HepG2 (cell line): Measurements from ENCODE around the gene URM1. TPM values are rescaled to one million over a fixed set of nuclear protein-coding genes. Genes with fewer than 3 reads are reported as not detected.

ENCODE experiments used
- CHD2 ChIP-seq: IDR thresholded peaks from 2 replicates; pipeline ENCODE4 v1.6.1; 2011; ENCODE audit warnings: low read depth, low read length, improper control_type of control experiment
- DNMT1 ChIP-seq: sonication (generic); formaldehyde crosslinking; IDR thresholded peaks from 2 replicates; pipeline ENCODE4 v1.5.1; 2020; ENCODE audit warnings: mild to moderate bottlenecking, missing genetic modification reagents
- HNRNPLL ChIP-seq: fragments of 200-400 bp; formaldehyde crosslinking; IDR thresholded peaks from 2 replicates; pipeline ENCODE4 v1.6.1; 2017; ENCODE audit warnings: mild to moderate bottlenecking, low read depth, low read length; ENCODE audit not compliant: poor library complexity, severe bottlenecking
- MATR3 ChIP-seq: sonication (generic); formaldehyde crosslinking; IDR thresholded peaks from 2 replicates; pipeline ENCODE4 v1.4.0; 2020; ENCODE audit warnings: missing genetic modification reagents
- MEIS2 ChIP-seq: sonication (generic); formaldehyde crosslinking; IDR thresholded peaks from 2 replicates; pipeline ENCODE4 v1.9.0; 2021; ENCODE audit warnings: mild to moderate bottlenecking, missing genetic modification reagents
- PHB2 ChIP-seq: fragments of 450-650 bp; IDR thresholded peaks from 2 replicates; pipeline ENCODE4 v1.6.1; 2018; ENCODE audit not compliant: partially characterized antibody
- RBFOX2 ChIP-seq: fragments of 200-400 bp; formaldehyde crosslinking; IDR thresholded peaks from 2 replicates; pipeline ENCODE4 v1.6.1; 2017; ENCODE audit warnings: low read depth, mild to moderate bottlenecking, low read length
- RNF2 ChIP-seq: fragments of 450-650 bp; conservative IDR thresholded peaks from 2 replicates; pipeline ENCODE4 v1.6.1; 2016; ENCODE audit warnings: low read depth
- SAFB2 ChIP-seq: sonication (generic); formaldehyde crosslinking; IDR thresholded peaks from 2 replicates; pipeline ENCODE4 v1.5.1; 2020; ENCODE audit warnings: missing genetic modification reagents, low read depth, mild to moderate bottlenecking, borderline replicate concordance
- SPEN ChIP-seq: sonication (generic); formaldehyde crosslinking; IDR thresholded peaks from 2 replicates; pipeline ENCODE4 v1.5.1; 2020; ENCODE audit warnings: low read depth, mild to moderate bottlenecking, missing genetic modification reagents
- STAT5B ChIP-seq: sonication (generic); formaldehyde crosslinking; IDR thresholded peaks from 2 replicates; pipeline ENCODE4 v1.4.0; 2020; ENCODE audit warnings: missing genetic modification reagents
- THYN1 ChIP-seq: sonication (generic); formaldehyde crosslinking; IDR thresholded peaks from 2 replicates; pipeline ENCODE4 v1.8.1; 2023; ENCODE audit warnings: low read depth, mild to moderate bottlenecking, moderate library complexity, missing genetic modification reagents, borderline replicate concordance
- ZBTB42 ChIP-seq: sonication (generic); formaldehyde crosslinking; IDR thresholded peaks from 2 replicates; pipeline ENCODE4 v1.5.0; 2020; ENCODE audit warnings: mild to moderate bottlenecking, missing genetic modification reagents
- ZNF180 ChIP-seq: sonication (generic); formaldehyde crosslinking; IDR thresholded peaks from 2 replicates; pipeline ENCODE4 v1.4.0; 2020; ENCODE audit warnings: low read depth, missing genetic modification reagents, borderline replicate concordance
- ZNF501 ChIP-seq: sonication (generic); formaldehyde crosslinking; IDR thresholded peaks from 2 replicates; pipeline ENCODE4 v1.5.1; 2020; ENCODE audit warnings: mild to moderate bottlenecking, moderate library complexity, missing genetic modification reagents
- ZNF549 ChIP-seq: sonication (generic); formaldehyde crosslinking; IDR thresholded peaks from 2 replicates; pipeline ENCODE4 v1.5.0; 2020; ENCODE audit warnings: missing genetic modification reagents
- ZNF816 ChIP-seq: sonication (generic); formaldehyde crosslinking; IDR thresholded peaks from 2 replicates; pipeline ENCODE4 v1.8.0; 2022; ENCODE audit warnings: missing genetic modification reagents, mild to moderate bottlenecking, borderline replicate concordance
- ZNF841 ChIP-seq: sonication (generic); formaldehyde crosslinking; IDR thresholded peaks from 2 replicates; pipeline ENCODE4 v1.8.1; 2023; ENCODE audit warnings: missing genetic modification reagents, borderline replicate concordance
- polyA plus RNA-seq, 8 experiments: library from polyadenylated mRNA; depleted of rRNA in 3 of 8; stranded (reverse) in 7 of 8; unstranded in 1 of 8; fragments of >200 nt; fragmentation: Illumina TruSeq in 4 of 8; extraction: Trizol in 4 of 8; gene quantifications; 2 replicates each; pipeline versions ENCODE4 v1.2.1 to v1.2.3, GENCODE V29; 2011 to 2016; ENCODE audit warnings: low read depth in 4 of 8, missing spikeins in 1 of 8, mixed read lengths in 1 of 8; ENCODE audit not compliant: insufficient read depth in 1 of 8
- total RNA-seq, 5 experiments: library from RNA; depleted of rRNA; stranded (reverse); fragments of >200 nt; fragmentation: Illumina TruSeq; extraction: Trizol; gene quantifications; 2 replicates each; pipeline ENCODE4 v1.2.3, GENCODE V29; 2016; ENCODE audit warnings: low read depth in 1 of 5
- TF ChIP-seq, protein P1 (sequence below): sonication (generic); formaldehyde crosslinking; conservative IDR thresholded peaks from 2 replicates; pipeline ENCODE4 v1.8.0; 2022; ENCODE audit warnings: missing genetic modification reagents
- TF ChIP-seq, protein P2 (sequence below): IDR thresholded peaks from 2 replicates; pipeline ENCODE4 v1.6.1; 2016
- TF ChIP-seq, protein P3 (sequence below): sonication (generic); formaldehyde crosslinking; IDR thresholded peaks from 2 replicates; pipeline ENCODE4 v1.5.0; 2020; ENCODE audit warnings: missing genetic modification reagents
- TF ChIP-seq, protein P4 (sequence below): sonication (generic); formaldehyde crosslinking; IDR thresholded peaks from 2 replicates; pipeline ENCODE4 v1.8.0; 2022; ENCODE audit warnings: mild to moderate bottlenecking, missing genetic modification reagents, moderate library complexity

Gene URM1
- total and polyA plus RNA-seq, 2 of the 13 experiments (the other 11 are each of a cell fraction or from before 2014, with no cell fraction given), result 37.1 to 41.3 TPM

DNA sequence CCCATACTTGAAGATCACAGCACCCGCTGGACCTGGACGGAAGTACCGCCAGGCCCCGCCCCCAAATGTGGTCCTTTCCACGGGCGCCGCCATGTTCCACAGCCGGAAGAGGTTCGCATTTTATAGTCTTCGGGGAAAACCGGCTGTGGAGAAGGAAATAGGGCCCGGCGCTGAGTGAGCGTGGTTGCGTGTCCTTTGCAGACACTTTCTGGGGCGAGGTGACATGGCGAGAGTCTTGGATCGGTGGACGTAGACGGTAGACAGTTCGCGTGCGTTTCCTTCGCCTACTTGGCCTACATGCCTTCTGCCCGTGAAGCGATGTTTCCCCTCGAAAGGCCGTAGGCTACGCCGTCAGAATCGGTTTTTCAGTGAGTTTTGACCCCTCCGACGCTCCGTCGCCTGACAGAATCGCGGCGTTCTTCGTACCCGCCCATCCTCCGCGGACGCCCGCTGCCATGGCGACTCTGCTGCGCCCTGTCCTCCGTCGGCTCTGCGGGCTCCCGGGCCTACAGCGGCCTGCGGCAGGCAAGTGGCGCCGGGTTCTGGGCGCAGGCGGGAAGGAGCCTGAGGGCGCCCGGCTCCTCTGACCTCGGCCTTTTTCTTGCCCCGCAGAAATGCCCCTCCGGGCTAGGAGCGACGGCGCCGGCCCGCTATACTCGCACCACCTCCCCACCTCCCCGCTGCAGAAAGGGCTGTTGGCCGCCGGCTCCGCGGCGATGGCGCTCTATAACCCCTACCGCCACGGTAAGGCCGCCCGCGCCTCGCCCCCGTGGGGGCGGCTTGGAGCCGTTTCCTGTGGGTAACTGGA, 48.6 kb upstream of the URM1 start, which contains the start of the genes COQ4 and TRUB2 (continued):
- TF ChIP-seq, protein P1, sequence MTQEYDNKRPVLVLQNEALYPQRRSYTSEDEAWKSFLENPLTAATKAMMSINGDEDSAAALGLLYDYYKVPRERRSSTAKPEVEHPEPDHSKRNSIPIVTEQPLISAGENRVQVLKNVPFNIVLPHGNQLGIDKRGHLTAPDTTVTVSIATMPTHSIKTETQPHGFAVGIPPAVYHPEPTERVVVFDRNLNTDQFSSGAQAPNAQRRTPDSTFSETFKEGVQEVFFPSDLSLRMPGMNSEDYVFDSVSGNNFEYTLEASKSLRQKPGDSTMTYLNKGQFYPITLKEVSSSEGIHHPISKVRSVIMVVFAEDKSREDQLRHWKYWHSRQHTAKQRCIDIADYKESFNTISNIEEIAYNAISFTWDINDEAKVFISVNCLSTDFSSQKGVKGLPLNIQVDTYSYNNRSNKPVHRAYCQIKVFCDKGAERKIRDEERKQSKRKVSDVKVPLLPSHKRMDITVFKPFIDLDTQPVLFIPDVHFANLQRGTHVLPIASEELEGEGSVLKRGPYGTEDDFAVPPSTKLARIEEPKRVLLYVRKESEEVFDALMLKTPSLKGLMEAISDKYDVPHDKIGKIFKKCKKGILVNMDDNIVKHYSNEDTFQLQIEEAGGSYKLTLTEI, result no peak
- TF ChIP-seq CHD2 (0 out of 2 replicates have a peak, but pooled peaks have one; percentile 22), MEIS2 (CRISPR knock-in tag) (peak; percentile 22; the same call in 1 of the 2 replicates), ZNF841 (CRISPR knock-in tag) (no peak), ZNF180 (no peak), SPEN (CRISPR knock-in tag) (peak; percentile 94), DNMT1 (CRISPR knock-in tag) (0 out of 2 replicates have a peak, but pooled peaks have one; percentile 65), MATR3 (CRISPR knock-in tag) (no peak), PHB2 (no peak), ZNF816 (CRISPR knock-in tag) (no peak; the same call in 1 of the 2 replicates), ZBTB42 (no peak; the same call in 1 of the 2 replicates), RBFOX2 (peak; percentile 86), SAFB2 (CRISPR knock-in tag) (peak; percentile 69; the same call in 1 of the 2 replicates), ZNF549 (CRISPR knock-in tag) (no peak), STAT5B (CRISPR knock-in tag) (no peak), HNRNPLL (peak; percentile 92), RNF2 (peak; percentile 54; the same call in 1 of the 2 replicates), THYN1 (no peak), ZNF501 (CRISPR knock-in tag) (peak; percentile 94)
- TF ChIP-seq, protein P2, sequence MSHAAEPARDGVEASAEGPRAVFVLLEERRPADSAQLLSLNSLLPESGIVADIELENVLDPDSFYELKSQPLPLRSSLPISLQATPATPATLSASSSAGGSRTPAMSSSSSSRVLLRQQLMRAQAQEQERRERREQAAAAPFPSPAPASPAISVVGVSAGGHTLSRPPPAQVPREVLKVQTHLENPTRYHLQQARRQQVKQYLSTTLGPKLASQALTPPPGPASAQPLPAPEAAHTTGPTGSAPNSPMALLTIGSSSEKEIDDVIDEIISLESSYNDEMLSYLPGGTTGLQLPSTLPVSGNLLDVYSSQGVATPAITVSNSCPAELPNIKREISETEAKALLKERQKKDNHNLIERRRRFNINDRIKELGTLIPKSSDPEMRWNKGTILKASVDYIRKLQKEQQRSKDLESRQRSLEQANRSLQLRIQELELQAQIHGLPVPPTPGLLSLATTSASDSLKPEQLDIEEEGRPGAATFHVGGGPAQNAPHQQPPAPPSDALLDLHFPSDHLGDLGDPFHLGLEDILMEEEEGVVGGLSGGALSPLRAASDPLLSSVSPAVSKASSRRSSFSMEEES (CRISPR knock-in tag), result 0 out of 2 replicates have a peak, but pooled peaks have one; percentile 17
- TF ChIP-seq, protein P3, sequence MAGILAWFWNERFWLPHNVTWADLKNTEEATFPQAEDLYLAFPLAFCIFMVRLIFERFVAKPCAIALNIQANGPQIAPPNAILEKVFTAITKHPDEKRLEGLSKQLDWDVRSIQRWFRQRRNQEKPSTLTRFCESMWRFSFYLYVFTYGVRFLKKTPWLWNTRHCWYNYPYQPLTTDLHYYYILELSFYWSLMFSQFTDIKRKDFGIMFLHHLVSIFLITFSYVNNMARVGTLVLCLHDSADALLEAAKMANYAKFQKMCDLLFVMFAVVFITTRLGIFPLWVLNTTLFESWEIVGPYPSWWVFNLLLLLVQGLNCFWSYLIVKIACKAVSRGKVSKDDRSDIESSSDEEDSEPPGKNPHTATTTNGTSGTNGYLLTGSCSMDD (CRISPR knock-in tag), result no peak
- TF ChIP-seq, protein P4, sequence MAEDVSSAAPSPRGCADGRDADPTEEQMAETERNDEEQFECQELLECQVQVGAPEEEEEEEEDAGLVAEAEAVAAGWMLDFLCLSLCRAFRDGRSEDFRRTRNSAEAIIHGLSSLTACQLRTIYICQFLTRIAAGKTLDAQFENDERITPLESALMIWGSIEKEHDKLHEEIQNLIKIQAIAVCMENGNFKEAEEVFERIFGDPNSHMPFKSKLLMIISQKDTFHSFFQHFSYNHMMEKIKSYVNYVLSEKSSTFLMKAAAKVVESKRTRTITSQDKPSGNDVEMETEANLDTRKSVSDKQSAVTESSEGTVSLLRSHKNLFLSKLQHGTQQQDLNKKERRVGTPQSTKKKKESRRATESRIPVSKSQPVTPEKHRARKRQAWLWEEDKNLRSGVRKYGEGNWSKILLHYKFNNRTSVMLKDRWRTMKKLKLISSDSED (CRISPR knock-in tag), result no peak
